K562 (cell line): ENCODE results near the gene LRFN2.

Source experiments
- CTCF ChIP-seq, 3 experiments: IDR thresholded peaks in 2 of 3; conservative IDR thresholded peaks in 1 of 3; 2 replicates each; pipeline ENCODE4 v1.5.1; 2011 to 2012; ENCODE audit warnings: low read length in 3 of 3, mild to moderate bottlenecking in 3 of 3, control low read depth in 2 of 3, improper control_type of control experiment in 1 of 3, inconsistent platforms in 1 of 3, low read depth in 1 of 3, mixed read lengths in 1 of 3, moderate library complexity in 1 of 3; ENCODE audit not compliant: insufficient read depth in 2 of 3
- MAFK ChIP-seq: IDR thresholded peaks from 2 replicates; pipeline ENCODE4 v1.6.1; 2011; ENCODE audit warnings: low read length, improper control_type of control experiment
- PHF8 ChIP-seq: fragments of 200-600 bp; sonication (generic); IDR thresholded peaks from 2 replicates; pipeline ENCODE4 v1.6.1; 2012; ENCODE audit warnings: mixed run types, mild to moderate bottlenecking, inconsistent platforms, low read length, moderate library complexity, borderline replicate concordance
- RREB1 ChIP-seq: fragments of 250-450 bp; sonication (Bioruptor Pico); IDR thresholded peaks from 2 replicates; pipeline ENCODE4 v1.4.0; 2020
- STAT5A ChIP-seq: IDR thresholded peaks from 2 replicates; pipeline ENCODE4 v1.6.1; 2012; ENCODE audit warnings: low read length, inconsistent platforms, borderline replicate concordance
- TCF7L2 ChIP-seq: fragments of 150-350 bp; IDR thresholded peaks from 2 replicates; pipeline ENCODE4 v1.6.1; 2016; ENCODE audit warnings: low read depth, mild to moderate bottlenecking, low read length, moderate library complexity

- TF ChIP-seq TCF7L2 = no peak
- TF ChIP-seq CTCF (IDR thresholded peaks at IDR 0.05 in 2 of 3, conservative IDR thresholded peaks at IDR 0.05 in 1 of 3; ENCODE audit: insufficient read depth in 2 of 3, low read depth in 1 of 3, low read length in 3 of 3) = no peak
- TF ChIP-seq RREB1 (CRISPR knock-in tag) = no peak
- no peak for TF ChIP-seq STAT5A
- TF ChIP-seq MAFK = no peak
- no peak for TF ChIP-seq PHF8
Observed at GRCh38 chr6:40588480-40588879, 1.3 kb upstream of the LRFN2 start.
